HG03045 (cell line): ENCODE results near the gene GRM4.

Source experiments
- ATAC-seq: cut with Tn5 transposase; IDR thresholded peaks from one replicate; pipeline ENCODE4 v1.9.1; 2021; ENCODE audit warnings: mild to moderate bottlenecking, moderate library complexity; ENCODE audit not compliant: unreplicated experiment

The GRM4 gene

GRCh38 chr6:34086558-34086957 lies 59.3 kb downstream of the GRM4 start:
- ATAC-seq, result no peak

GRCh38 chr6:34085453-34086170 lies 60.3 kb downstream of the GRM4 start:
- no peak for ATAC-seq

DNA sequence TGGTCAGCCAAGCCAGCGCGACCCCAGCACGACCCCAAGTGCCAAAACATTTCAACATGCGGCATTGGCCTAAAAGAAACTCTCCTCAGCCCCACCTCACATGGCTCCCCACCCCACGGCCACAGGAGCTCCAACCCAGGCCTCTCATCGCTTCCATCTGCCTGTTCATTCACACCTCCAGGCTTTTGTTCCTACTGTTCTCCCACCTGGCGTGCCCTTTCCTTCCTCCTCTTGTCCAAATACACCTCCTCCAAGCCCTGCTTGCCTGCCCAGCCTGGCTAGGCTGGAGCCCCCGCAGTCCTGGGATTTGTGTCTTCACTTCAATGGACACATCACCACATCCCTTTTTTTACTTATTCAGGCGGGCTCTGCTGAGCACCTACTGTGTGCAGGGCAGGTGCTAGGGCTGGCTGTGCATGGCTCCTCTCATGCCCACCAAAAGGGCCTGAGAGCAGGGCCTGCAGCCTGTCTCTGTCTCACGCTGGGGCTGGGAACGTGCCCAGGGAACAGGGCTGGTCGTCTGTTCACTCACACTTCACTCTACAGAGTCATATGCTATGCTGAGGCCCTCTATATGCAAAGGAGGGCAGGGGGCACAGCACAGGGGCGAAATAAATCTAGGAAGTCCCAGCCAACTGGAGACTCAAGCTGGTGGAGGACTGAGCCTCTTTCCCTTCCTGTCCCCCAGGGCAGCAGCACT lies 61.1 kb downstream of the GRM4 start:
- ATAC-seq, result no peak

- ATAC-seq, result no peak
Measured at GRCh38 chr6:34082864-34083626, 62.8 kb downstream of the GRM4 start.

GRCh38 chr6:34082348-34082747 lies 63.5 kb downstream of the GRM4 start:
- no peak for ATAC-seq

GRCh38 chr6:34080357-34080756 lies 65.5 kb downstream of the GRM4 start:
- no peak for ATAC-seq

DNA sequence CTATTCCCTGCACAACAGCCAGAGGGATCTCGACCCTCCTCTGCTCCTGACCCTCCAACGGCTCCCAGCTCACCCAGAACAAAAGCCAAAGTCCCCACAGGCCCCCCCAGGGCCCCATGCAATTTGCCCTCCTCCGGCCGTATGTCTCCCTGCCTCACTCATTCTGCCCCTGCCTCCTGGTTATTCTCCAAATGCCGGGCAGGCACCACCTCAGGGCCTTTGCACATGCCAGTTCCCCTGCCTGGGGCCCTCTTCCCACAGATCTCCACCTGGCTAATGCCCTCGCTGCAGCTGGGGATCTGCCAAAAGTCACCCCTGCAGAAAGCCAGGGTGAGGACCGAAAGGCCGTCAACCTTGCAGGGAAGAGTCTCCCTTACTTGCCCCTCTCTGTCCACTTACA lies 66.0 kb downstream of the GRM4 start:
- no peak for ATAC-seq

- ATAC-seq, result no peak
Measured at GRCh38 chr6:34075906-34076305, 70.0 kb downstream of the GRM4 start.

DNA sequence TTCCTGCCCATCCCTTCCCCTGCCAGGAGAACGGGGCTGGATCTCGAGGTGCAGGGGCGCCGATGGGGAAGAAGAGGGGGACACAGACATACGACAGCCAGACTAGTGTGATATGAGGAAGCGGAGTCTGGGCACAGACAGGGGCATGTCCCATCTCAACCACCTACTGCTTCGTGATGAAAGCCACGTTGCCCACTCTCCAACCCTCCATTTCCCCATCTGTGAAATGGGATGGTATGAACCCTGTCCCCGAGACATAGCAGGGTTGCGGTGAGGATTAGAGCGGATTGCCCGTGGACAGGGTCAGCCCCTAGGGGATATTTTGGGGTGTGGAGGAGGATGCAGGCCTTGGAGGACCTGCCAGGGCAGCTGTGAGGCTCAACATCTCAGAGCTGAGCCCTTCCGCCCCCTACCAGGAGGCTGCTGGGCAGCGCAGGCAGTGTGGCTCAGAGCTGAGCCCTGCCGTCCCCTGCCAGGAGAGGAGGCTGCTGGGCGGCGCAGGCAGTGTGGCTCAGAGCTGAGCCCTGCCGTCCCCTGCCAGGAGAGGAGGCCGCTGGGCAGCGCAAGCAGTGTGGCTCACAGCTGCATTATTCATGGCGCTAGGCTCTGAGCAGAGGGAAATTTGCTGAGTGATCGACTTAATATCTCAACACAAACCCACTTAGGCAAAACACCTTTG lies 71.7 kb downstream of the GRM4 start:
- ATAC-seq, result no peak

DNA sequence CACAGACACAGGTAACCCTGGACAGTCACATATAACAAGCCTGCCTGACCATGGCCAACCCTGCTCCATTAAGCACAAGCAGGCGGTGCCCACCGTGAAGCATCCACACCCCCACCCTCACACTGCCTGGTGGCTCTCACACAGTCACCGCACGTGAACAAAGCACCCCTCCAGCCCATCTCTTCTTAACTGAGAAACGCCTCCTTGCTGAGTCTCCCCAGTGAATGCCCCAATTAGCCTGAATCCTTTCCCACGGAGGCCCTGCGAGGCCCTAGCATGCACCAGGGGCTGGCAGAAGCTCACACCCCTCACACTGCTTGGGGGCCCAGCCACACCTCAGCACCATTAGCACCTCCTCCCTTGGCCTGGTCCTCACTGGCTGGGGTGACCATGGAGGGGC lies 72.3 kb downstream of the GRM4 start:
- no peak for ATAC-seq

DNA sequence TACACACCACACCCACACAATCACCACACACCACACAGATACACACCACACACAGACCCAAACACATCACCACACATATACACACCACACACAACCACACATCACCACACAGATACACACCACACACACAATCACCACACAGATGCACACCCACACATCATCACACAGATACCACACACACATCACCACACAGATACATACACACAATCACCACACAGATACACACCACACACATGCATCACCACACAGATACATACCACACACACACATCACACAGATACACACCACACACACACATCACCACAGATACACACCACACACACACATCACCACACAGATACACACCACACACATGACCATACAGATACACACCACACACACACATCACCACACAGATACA lies 73.2 kb downstream of the GRM4 start:
- ATAC-seq, result no peak

DNA sequence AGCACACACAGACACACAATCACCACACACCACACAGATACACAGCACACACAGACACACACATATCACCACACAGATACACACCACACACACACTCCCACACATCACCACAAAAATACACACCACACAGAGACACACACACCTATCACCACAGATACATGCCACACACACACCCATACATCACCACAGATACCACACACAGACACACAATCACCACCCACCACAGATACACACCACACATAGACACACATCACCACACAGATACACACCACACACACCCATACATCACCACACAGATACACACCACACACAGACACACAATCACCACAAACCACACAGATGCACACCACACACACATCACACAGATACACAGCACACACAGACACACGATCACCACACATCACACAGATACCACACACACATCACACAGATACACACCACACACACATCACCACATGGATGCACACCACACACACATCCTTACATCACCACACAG lies 74.0 kb downstream of the GRM4 start:
- no peak for ATAC-seq

GRCh38 chr6:34071136-34071883 lies 74.6 kb downstream of the GRM4 start:
- ATAC-seq, result no peak

DNA sequence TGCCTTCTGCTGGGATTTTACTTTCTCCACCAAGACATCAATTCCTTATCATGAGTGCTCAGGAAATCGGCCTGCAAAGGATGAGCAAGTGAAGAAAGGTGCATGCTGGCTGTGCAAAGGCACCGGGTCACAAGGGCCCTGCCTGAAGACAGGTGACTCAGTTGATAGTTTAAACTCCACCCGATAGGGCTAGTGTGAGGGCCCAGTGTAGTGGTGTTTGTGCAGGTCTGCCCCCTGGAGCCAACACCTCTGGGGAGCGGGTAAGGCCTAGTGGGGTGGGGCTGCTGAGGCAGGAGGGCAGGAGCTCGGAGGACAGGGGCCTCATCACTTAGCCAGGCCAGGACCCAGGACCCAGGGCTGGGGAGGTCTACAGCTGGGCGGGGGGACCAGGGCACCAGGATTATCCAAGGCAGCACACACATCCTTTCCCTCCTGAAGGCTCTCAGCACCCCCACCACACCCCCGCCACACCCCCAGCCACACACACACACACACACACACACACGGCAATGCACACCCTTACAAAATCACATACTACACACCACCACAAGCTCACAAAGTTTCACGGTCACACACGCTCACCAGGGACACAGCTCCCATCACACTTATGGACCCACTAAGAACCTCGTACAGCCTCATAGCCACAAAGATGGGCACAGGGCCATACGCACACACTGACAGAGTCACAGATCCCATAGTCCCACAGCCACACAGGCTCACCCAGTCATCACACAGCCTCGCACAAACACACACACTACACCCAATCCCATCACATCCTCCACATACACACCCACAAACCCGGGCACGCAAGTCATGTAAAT lies 75.4 kb downstream of the GRM4 start:
- no peak for ATAC-seq

- ATAC-seq, result no peak
Measured at GRCh38 chr6:34068462-34069044, 77.3 kb downstream of the GRM4 start.

DNA sequence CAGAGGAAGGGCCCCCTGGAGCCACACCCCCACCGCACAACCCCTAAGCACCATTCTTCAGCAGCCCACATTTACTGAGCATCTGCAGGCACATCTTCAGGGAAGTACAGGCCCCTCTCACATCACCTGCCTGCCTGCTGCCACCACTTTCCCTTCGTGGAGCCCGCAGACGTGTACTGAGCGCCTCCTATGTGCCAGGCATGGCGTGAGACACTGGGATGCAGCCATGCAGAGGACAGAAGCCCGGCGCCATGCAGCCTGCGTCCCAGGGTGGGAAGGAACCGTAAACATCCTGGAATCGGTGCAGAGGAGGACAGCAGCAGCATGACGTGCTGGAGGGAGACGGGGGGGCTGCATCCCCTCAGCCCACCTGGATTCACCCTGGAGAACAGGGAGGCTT lies 78.1 kb downstream of the GRM4 start:
- no peak for ATAC-seq

- no peak for ATAC-seq
Measured at GRCh38 chr6:34066772-34067770, 78.8 kb downstream of the GRM4 start.

GRCh38 chr6:34066218-34066571 lies 79.7 kb downstream of the GRM4 start:
- no peak for ATAC-seq
